Small intestine (tissue), 7 donors: ENCODE results near the gene GATD1. TPM values are rescaled to one million over a fixed set of nuclear protein-coding genes. Genes with fewer than 3 reads are reported as not detected.

Experiments used
- DNase-seq, 2 donors: peaks; one replicate each; pipeline versions ENCODE4 v3.0.0 to v3.0.0-alpha.2; 2013
- FAIRE-seq: peaks from 2 replicates; lab custom pipeline; 2012; peaks lifted over from hg19 to GRCh38; lab: Jason Lieb, UNC
- H3K27ac ChIP-seq, 3 donors: one replicate each; pipeline ENCODE4 v1.5.1; 2013; ENCODE audit warnings: low read length in 2 of 3, mild to moderate bottlenecking in 2 of 3, control low read depth in 1 of 3, inconsistent platforms in 1 of 3, low read depth in 1 of 3, moderate library complexity in 1 of 3
- H3K27me3 ChIP-seq, 3 donors: one replicate each; pipeline ENCODE4 v1.6.1; 2013; ENCODE audit warnings: low read length in 3 of 3, inconsistent platforms in 1 of 3; ENCODE audit not compliant: control insufficient read depth in 3 of 3, insufficient read depth in 3 of 3
- H3K36me3 ChIP-seq, 3 donors: one replicate each; pipeline ENCODE4 v1.6.1; 2013; ENCODE audit warnings: low read length in 3 of 3, inconsistent platforms in 1 of 3, low read depth in 1 of 3, mild to moderate bottlenecking in 1 of 3, moderate library complexity in 1 of 3; ENCODE audit not compliant: control insufficient read depth in 3 of 3, insufficient read depth in 2 of 3
- H3K4me1 ChIP-seq, 3 donors: one replicate each; pipeline ENCODE4 v1.6.1; 2013; ENCODE audit warnings: low read length in 2 of 3, inconsistent platforms in 1 of 3, low read depth in 1 of 3, mild to moderate bottlenecking in 1 of 3, moderate library complexity in 1 of 3; ENCODE audit not compliant: control insufficient read depth in 3 of 3, insufficient read depth in 2 of 3
- H3K4me3 ChIP-seq, 3 donors: one replicate each; pipeline ENCODE4 v1.5.1; 2013; ENCODE audit warnings: low read length in 3 of 3, control low read depth in 1 of 3, inconsistent platforms in 1 of 3, low read depth in 1 of 3, mild to moderate bottlenecking in 1 of 3, moderate library complexity in 1 of 3
- H3K9me3 ChIP-seq, 2 donors: one replicate each; pipeline ENCODE4 v1.6.1; 2013; ENCODE audit warnings: low read depth in 1 of 2, low read length in 1 of 2; ENCODE audit not compliant: control insufficient read depth in 2 of 2, insufficient read depth in 1 of 2
- WGBS, 3 donors: extraction: QIAGEN DNeasy Blood & Tissue Kit; methylation state at CpG; one replicate each; pipeline ENCODE4 v1.1.7; 2013; 5-methylcytosine and 5-hydroxymethylcytosine counted together
- polyA plus RNA-seq, 4 donors: library from polyadenylated mRNA; stranded (reverse) in 3 of 4; unstranded in 1 of 4; fragments of 200-250 nt in 3 of 4; fragments of 120-200 nt in 1 of 4; gene quantifications; one replicate each; pipeline versions ENCODE4 v1.2.1 to v1.2.3, GENCODE V29; 2013
- donor health status: healthy with polysubstance abuse.
- donor health status: control.
- donor health status: control.
- donor health status: Bipolar disorder and iron deficiency.
- donor health status: healthy.

GATD1 gene
- polyA plus RNA-seq, 4 donors: 12.2 to 55.6 (median 29.8) TPM

DNA sequence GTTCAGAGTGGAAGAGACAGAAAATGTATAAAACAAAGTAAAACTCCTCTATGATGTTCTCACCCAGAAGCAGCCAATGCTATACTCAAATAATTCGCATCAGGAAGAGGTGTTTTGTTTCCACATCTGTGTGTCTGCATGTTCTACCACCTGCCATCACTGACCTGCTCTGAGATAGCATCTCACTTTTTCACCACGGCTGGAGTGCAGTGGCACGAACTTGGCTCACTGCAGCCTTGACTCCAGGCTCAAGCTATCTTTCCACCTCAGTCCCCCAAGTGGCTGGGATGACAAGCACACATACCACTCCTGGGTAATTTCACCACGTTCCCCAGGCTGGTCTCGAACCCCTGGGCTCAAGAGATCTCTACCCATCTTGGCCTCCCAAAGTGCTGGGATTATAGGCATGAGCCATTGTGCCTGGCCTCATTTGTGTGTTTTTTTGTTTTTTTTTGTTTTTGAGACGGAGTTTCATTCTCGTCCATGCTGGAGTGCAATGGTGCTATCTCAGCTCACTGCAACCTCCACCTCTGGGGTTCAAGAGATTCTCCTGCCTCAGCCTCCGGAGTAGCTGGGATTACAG, 15.7 kb downstream of the GATD1 start:
- WGBS, 3 donors: 92% methylated on average over 8 of the region's 8 CpGs
- FAIRE-seq: no peak
- peaks cover 0 to 12% (median 0%) of the 10 kb centered on the region in 3 donors for H3K4me1 ChIP-seq
- H3K27ac ChIP-seq: no peak overlapping the region
- no peak for DNase-seq
- H3K4me3 ChIP-seq: no peak overlapping the region
- H3K9me3 ChIP-seq: no peaks in the 10 kb centered on the region
- no peaks in the 10 kb centered on the region for H3K27me3 ChIP-seq
- H3K36me3 ChIP-seq: peaks cover 12 to 92% (median 18%) of the 10 kb centered on the region in 3 donors

DNA sequence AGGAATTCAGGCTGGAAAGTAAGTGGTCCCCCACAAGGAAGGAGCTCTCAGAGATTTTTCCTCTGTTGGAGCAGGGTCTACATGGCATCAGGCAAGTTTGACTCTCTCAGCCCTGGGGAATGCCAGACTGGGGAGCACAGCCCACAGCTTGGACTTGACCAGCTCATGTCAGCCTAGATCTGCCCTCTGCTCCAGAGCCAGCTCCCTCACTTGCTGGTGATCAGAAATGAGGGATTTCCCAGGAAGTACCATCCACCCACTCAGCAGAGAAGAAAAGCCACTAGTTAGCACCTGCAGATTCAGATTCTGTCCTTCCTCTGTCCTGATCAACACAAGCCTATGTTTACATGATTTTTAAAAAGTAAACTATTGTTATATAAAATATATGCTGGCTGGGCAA, 17.1 kb downstream of the GATD1 start:
- H3K4me1 ChIP-seq: peaks cover 0 to 12% (median 0%) of the 10 kb centered on the region in 3 donors
- H3K36me3 ChIP-seq: peaks cover 12 to 91% (median 21%) of the 10 kb centered on the region in 3 donors
- no peak overlapping the region for H3K4me3 ChIP-seq
- H3K27ac ChIP-seq: no peak overlapping the region
- H3K9me3 ChIP-seq: no peaks in the 10 kb centered on the region
- no peak for DNase-seq
- H3K27me3 ChIP-seq: no peaks in the 10 kb centered on the region
- no peak for FAIRE-seq

DNA sequence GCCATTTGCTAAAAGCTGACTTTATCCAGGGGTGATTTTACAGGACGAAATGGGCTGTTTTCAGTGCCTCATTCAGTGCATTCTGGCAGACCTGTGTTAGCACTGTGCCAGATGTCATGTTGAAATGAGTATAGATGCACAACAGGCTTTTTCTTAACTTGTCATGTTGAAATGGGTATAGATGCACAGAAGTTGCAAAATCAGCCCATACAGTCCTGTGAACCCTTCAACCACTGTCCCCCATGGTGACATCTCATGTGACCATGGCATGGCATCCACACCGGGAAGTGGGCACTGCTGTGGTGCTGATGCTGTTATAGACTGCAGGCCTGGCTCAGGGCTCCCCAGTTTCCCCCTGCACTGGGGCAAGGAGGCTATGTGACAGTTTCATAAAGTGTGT, 27.6 kb downstream of the GATD1 start:
- 61 to 85% (median 78%) methylated on average over 2 of the region's 2 CpGs for WGBS, 3 donors
- no peak overlapping the region for H3K4me3 ChIP-seq
- H3K27me3 ChIP-seq: no peaks in the 10 kb centered on the region
- DNase-seq (no peak), FAIRE-seq (no peak)
- peaks cover 0 to 14% (median 0%) of the 10 kb centered on the region in 3 donors for H3K36me3 ChIP-seq
- peaks cover 5 to 11% (median 6%) of the 10 kb centered on the region in 3 donors for H3K4me1 ChIP-seq
- H3K27ac ChIP-seq: no peak overlapping the region
- H3K9me3 ChIP-seq: no peaks in the 10 kb centered on the region

DNA sequence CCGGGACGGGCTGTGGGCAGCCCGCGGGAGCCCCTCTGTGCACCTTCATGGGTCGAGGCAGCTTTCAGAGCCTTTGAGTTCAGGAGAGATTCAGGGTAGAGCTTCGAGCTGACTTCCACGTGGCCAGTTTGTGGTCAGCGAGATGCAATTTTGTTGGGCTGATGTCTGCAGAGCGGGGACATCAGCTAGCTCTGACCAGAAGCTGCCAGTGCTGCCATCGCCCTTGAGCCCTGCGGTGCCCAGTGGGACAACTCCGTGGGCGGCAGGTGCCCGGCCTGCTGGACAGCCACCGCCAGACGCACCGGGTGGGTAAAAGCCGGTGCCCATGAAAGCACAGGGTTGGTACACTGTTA, 29.3 kb downstream of the GATD1 start:
- H3K27ac ChIP-seq: peak overlapping the region in 1 of 3 donors; percentile 87
- H3K36me3 ChIP-seq: peaks cover 0 to 11% (median 0%) of the 10 kb centered on the region in 3 donors
- FAIRE-seq (no peak), DNase-seq (peak in 1 of 2 donors; percentile 27)
- no peaks in the 10 kb centered on the region for H3K9me3 ChIP-seq
- peaks cover 5 to 11% (median 6%) of the 10 kb centered on the region in 3 donors for H3K4me1 ChIP-seq
- no peaks in the 10 kb centered on the region for H3K27me3 ChIP-seq
- WGBS, 3 donors: 0 to 5% (median 1%) methylated on average over 18 of the region's 18 CpGs
- H3K4me3 ChIP-seq: peak overlapping the region; percentile 64 to 98 (median 86)

DNA sequence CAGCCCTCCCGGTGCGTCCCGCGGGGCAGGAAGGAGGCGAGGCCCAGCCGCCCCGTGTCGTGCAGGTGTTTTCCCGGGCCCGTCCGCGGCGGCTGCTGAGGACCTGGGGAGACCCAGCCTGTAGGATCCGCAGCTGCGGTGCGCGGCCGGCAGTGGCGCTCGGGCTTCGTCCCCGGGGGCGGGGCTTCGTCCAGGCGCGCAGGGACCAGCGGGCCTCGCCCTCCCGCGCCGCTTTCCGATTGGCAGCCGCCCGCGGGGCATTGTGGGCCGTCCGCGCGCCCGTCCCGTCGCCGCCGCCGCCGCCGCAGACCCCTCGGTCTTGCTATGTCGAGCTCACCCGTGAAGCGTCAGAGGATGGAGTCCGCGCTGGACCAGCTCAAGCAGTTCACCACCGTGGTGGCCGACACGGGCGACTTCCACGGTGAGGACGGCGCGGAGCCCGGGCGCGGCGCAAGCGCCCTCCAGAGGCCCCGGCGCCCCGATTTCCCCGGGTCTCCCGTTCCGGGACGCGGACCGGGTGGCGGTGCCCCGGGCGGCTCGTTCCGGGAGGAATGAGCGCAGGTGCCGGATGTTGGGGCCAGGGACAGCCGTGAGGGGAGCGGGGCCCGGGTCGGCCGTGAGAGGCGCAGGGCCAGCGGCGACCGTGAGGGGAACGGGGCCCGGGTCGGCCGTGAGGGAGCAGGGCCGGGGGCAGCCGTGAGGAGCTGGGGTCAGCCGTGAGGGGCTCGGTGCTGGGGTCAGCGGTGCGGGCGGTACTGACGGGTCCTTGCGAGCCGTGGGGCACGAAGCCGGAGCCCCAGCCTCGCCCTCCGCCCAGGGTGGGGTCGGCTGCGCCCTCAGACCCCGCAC, 29.9 kb downstream of the GATD1 start, which contains the start of gene TALDO1:
TALDO1 (plus strand) TSS at position 307 of the 849 bp plus-strand sequence; CDS start at position 325, 18 bp downstream.
- Histone ChIP-seq H3K27me3 (no peaks in the 10 kb centered on the region), H3K4me3 (peak within 1 kb of the TSS; percentile 64 to 98 (median 86)), H3K9me3 (no peaks in the 10 kb centered on the region), H3K4me1 (peaks cover 5 to 11% (median 6%) of the 10 kb centered on the region in 3 donors), H3K36me3 (peaks cover 0 to 7% (median 0%) of the 10 kb centered on the region in 3 donors), H3K27ac (peak within 1 kb of the TSS; percentile 66 to 87 (median 77))
- FAIRE-seq (no peak), DNase-seq (peak; percentile 88 to 96)
- WGBS, 3 donors: 0% methylated on average over 74 to 112 of the region's 112 CpGs

DNA sequence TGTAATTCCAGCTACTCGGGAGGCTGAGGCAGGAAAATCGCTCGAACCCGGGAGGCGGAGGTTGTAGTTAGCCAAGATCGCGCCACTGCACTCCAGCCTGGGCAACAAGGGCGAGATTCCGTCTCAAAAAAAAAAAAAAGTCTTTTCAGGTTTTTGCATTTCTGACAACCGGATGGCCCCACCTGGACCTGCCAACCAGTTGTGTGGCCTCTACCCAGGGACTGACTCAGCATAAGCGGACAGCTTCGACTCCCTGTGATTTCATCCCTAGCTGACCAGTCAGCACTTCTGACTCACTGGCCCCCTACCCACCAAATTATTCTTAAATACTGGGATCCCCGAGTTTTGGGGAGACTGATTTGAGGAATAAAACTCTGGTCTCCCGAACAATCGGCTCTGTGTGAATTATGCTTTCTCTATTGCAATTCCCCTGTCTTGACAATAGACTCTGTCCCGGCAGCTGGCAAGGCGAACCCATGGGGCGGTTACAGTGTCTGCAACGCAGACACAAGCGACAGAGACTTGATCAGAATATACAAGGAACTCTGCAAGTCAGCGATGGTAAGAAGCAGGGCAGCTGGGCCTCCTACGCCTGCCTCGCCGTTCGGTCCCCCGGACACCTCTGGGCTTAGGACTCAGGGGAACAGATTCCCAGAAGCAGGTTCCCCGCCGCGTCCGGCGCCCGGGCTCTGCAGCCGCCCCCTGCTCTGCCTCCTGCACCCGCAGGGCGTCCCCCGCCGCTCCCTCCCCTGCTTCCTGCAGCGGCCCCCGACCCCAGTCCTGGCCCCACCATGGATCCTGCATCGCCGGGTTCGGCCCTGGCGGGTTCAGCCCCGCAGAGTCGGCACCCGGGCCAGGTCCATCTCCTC, 30.8 kb downstream of the GATD1 start:
- peak in 1 of 2 donors; percentile 42 for DNase-seq
- H3K36me3 ChIP-seq: peaks cover 0 to 5% (median 0%) of the 10 kb centered on the region in 3 donors
- no peak for FAIRE-seq
- peak overlapping the region; percentile 66 to 77 (median 76) for H3K27ac ChIP-seq
- H3K27me3 ChIP-seq: no peaks in the 10 kb centered on the region
- no peaks in the 10 kb centered on the region for H3K9me3 ChIP-seq
- H3K4me1 ChIP-seq: peaks cover 5 to 11% (median 6%) of the 10 kb centered on the region in 3 donors
- peak overlapping the region; percentile 64 to 98 (median 86) for H3K4me3 ChIP-seq
- 26 to 32% (median 27%) methylated on average over 41 to 46 of the region's 46 CpGs for WGBS, 3 donors

DNA sequence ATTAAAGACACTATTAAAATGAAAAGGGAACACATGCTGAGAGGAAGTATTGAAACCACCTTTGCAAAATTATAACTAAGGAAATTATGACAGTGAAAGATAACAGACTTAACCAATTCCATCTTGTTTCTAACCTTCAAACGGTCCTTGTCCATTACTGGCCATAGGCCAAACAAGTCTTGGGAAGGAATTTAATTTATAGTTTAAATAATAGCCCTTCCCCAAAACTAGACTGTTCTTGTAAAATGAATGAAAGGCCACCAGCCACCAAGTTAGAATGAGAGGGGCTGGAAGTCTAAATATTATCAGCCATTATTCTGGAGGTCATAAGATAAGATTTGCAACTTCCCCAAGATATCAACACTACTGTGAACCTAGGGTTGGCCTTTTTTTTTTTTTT, 31.9 kb downstream of the GATD1 start:
- Histone ChIP-seq H3K36me3 (no peaks in the 10 kb centered on the region), H3K27me3 (no peaks in the 10 kb centered on the region), H3K9me3 (no peaks in the 10 kb centered on the region), H3K4me1 (peaks cover 5 to 11% (median 6%) of the 10 kb centered on the region in 3 donors), H3K4me3 (no peak overlapping the region), H3K27ac (no peak overlapping the region)
- DNase-seq: no peak
- 10 to 30% (median 25%) methylated on average over 1 of the region's 1 CpG for WGBS, 3 donors
- FAIRE-seq: no peak
